Ovary (tissue), 3 donors: ENCODE data around the gene DONSON.

ENCODE experiments used
- CTCF ChIP-seq, 3 donors: fragments of 450-650 bp in 2 of 3; fragments of 200-600 bp in 1 of 3; IDR thresholded peaks; one replicate each; pipeline versions ENCODE4 v1.5.1 to v1.8.0; 2016 to 2022; ENCODE audit warnings: antibody characterized with exemption in 3 of 3, mild to moderate bottlenecking in 1 of 3
- POLR2A ChIP-seq: fragments of 450-650 bp; IDR thresholded peaks from one replicate; pipeline ENCODE4 v1.6.1; 2017; ENCODE audit warnings: antibody characterized with exemption, mild to moderate bottlenecking, moderate library complexity
- donor health status: DM: no; HTN: no; CAD: no.

GRCh38 chr21:33531007-33531406, 57.5 kb downstream of the DONSON start:
- TF ChIP-seq CTCF (IDR thresholded peaks at IDR 0.05), result no peak
- TF ChIP-seq POLR2A, result no peak
